NB4 (cell line): ENCODE measurements around the gene PHF21B.

Experiments
- DNase-seq: peaks from one replicate; pipeline ENCODE4 v3.0.0; 2010; ENCODE audit warnings: low read depth
- H3K4me3 ChIP-seq: one replicate; pipeline ENCODE4 v1.5.1; 2011; ENCODE audit warnings: mild to moderate bottlenecking, low read depth, low read length, moderate library complexity
- CTCF ChIP-seq: IDR thresholded peaks from one replicate; pipeline ENCODE4 v1.5.1; 2012; ENCODE audit warnings: low read depth, low read length
- MAX ChIP-seq: IDR thresholded peaks from 2 replicates; pipeline ENCODE4 v1.6.1; 2011; ENCODE audit warnings: low read depth, low read length
- MYC ChIP-seq: IDR thresholded peaks from 2 replicates; pipeline ENCODE4 v1.6.1; 2011; ENCODE audit warnings: low read depth, low read length
- POLR2A ChIP-seq: IDR thresholded peaks from 2 replicates; pipeline ENCODE4 v1.6.1; 2011; ENCODE audit warnings: mild to moderate bottlenecking; ENCODE audit not compliant: insufficient read length; ENCODE audit errors: extremely low read depth

Gene PHF21B

GRCh38 chr22:44975427-44976262, 34.2 kb downstream of the PHF21B start:
- H3K4me3 ChIP-seq: no peak overlapping the region
- TF ChIP-seq POLR2A: no peak
- peak; percentile 86 for TF ChIP-seq CTCF
- peak; percentile 53; the same call in 1 of the 2 replicates for TF ChIP-seq MAX
- peak; percentile 86 for DNase-seq

- DNase-seq: no peak
- no peak overlapping the region for H3K4me3 ChIP-seq
- TF ChIP-seq CTCF (no peak), MAX (no peak), MYC (no peak), POLR2A (no peak)
Observed at GRCh38 chr22:44974454-44974853, 35.4 kb downstream of the PHF21B start.

- no peak for TF ChIP-seq MYC
- no peak for TF ChIP-seq MAX
- TF ChIP-seq POLR2A: no peak
- H3K4me3 ChIP-seq: no peak overlapping the region
- no peak for DNase-seq
Observed at GRCh38 chr22:44973829-44974228, 36.0 kb downstream of the PHF21B start.

- H3K4me3 ChIP-seq: no peak overlapping the region
- TF ChIP-seq CTCF (no peak), MYC (no peak), POLR2A (no peak), MAX (no peak)
- DNase-seq: no peak
Observed at GRCh38 chr22:44972363-44973083, 37.3 kb downstream of the PHF21B start.

GRCh38 chr22:44971651-44972362, 38.0 kb downstream of the PHF21B start:
- no peak overlapping the region for H3K4me3 ChIP-seq
- DNase-seq: no peak
- TF ChIP-seq MAX: no peak
- no peak for TF ChIP-seq MYC
- no peak for TF ChIP-seq POLR2A
- no peak for TF ChIP-seq CTCF
